ENCODE data around the gene LRRC8B.

- TF ChIP-seq CTCF (IDR thresholded peaks at IDR 0.05): no peak
- no peak for TF ChIP-seq POLR2A (IDR thresholded peaks at IDR 0.05)
Observed at GRCh38 chr1:89531480-89532139, 7.0 kb downstream of the LRRC8B start.
